Measurements from ENCODE around the gene NHLRC4. TPM values are rescaled to one million over a fixed set of nuclear protein-coding genes. Genes with fewer than 3 reads are reported as not detected.

NHLRC4 gene
- total and polyA plus RNA-seq, 2 donors (not counting 1 experiment from before 2014, with no cell fraction given) = 2.2 to 4.2 TPM

GRCh38 chr16:603933-604332, 37.1 kb downstream of the NHLRC4 start:
- intact Hi-C loops (cut with micrococcal nuclease) = no loop called here
- H3K4me1 ChIP-seq (ENCODE audit: control insufficient read depth in 2 of 2, insufficient read depth in 2 of 2, low read length in 2 of 2) = no peaks in the 10 kb centered on the region
- H3K36me3 ChIP-seq (replicated peaks in 1 of 2; ENCODE audit: control extremely low read depth in 1 of 2, control insufficient read depth in 1 of 2, extremely low read depth in 1 of 2, insufficient read depth in 2 of 2, low read length in 1 of 2) = peaks cover 0 to 10% of the 10 kb centered on the region in 2 experiments
- Mint-ChIP-seq H3K27me3 (no peaks in the 10 kb centered on the region), H3K27ac (no peak overlapping the region), H3K4me3 (no peak overlapping the region), H3K4me1 (peaks cover 4% of the 10 kb centered on the region), H3K9me3 (ENCODE audit: insufficient read depth) (no peaks in the 10 kb centered on the region)
- peaks cover 0 to 26% (median 10%) of the 10 kb centered on the region in 3 donors for H3K9me3 ChIP-seq (ENCODE audit: control extremely low read depth in 1 of 3, control insufficient read depth in 2 of 3, insufficient read depth in 1 of 3, low read length in 2 of 3)
- H3K79me2 ChIP-seq (ENCODE audit: control insufficient read depth, insufficient read depth, low read length) = peaks cover 80% of the 10 kb centered on the region
- POLR2A ChIA-PET = interaction anchor here (0.5 kb wide), 1 partner anchor 33 kb away, joined by 4 read pairs; no protein-coding TSS in a partner anchor
- no peak overlapping the region for H3K4me2 ChIP-seq (replicated peaks; ENCODE audit: low read depth, low read length, poor library complexity, severe bottlenecking)
- H3K9ac ChIP-seq (ENCODE audit: low read length) = no peak overlapping the region
- ATAC-seq (ENCODE audit: low read depth) (no peak), DNase-seq (no peak)
- no CpG with 5 or more reads among the region's 5 CpGs for WGBS (ENCODE audit: insufficient coverage)
- TF ChIP-seq CTCF (IDR thresholded peaks at IDR 0.05) (no peak), EZH2 (IDR thresholded peaks at IDR 0.05; ENCODE audit: borderline replicate concordance, insufficient read depth, low read depth, low read length, poor library complexity, severe bottlenecking) (no peak)
- H2AFZ ChIP-seq (ENCODE audit: insufficient read depth, low read depth, low read length, poor library complexity, severe bottlenecking) = no peak overlapping the region
- H4K20me1 ChIP-seq (ENCODE audit: control insufficient read depth, insufficient read depth, low read length, poor library complexity, severe bottlenecking) = peaks cover 31% of the 10 kb centered on the region
- CTCF ChIA-PET = interaction anchor here (0.7 kb wide), 1 partner anchor 17 kb away, joined by 3 read pairs; no protein-coding TSS in a partner anchor
- H3K27ac ChIP-seq (ENCODE audit: low read length in 2 of 2) = no peak overlapping the region
- H3K27me3 ChIP-seq (replicated peaks in 1 of 4; ENCODE audit: control extremely low read depth in 1 of 4, control insufficient read depth in 3 of 4, insufficient read depth in 4 of 4, low read length in 3 of 4) = no peaks in the 10 kb centered on the region
- no peak overlapping the region for H3K4me3 ChIP-seq (ENCODE audit: control extremely low read depth in 1 of 5, extremely low read depth in 1 of 5, insufficient read depth in 1 of 5, low read depth in 2 of 5, low read length in 4 of 5)

GRCh38 chr16:606656-607307, 40.0 kb downstream of the NHLRC4 start:
- POLR2A ChIA-PET = interaction anchor here (0.6 kb wide), 1 partner anchor 15 kb away, joined by 3 read pairs; no protein-coding TSS in a partner anchor
- ATAC-seq (ENCODE audit: low read depth) = no peak
- Histone ChIP-seq H3K27me3 (replicated peaks in 1 of 4; ENCODE audit: control extremely low read depth in 1 of 4, control insufficient read depth in 3 of 4, insufficient read depth in 4 of 4, low read length in 3 of 4) (no peaks in the 10 kb centered on the region), H2AFZ (ENCODE audit: insufficient read depth, low read depth, low read length, poor library complexity, severe bottlenecking) (no peak overlapping the region), H3K36me3 (replicated peaks in 1 of 2; ENCODE audit: control extremely low read depth in 1 of 2, control insufficient read depth in 1 of 2, extremely low read depth in 1 of 2, insufficient read depth in 2 of 2, low read length in 1 of 2) (no peaks in the 10 kb centered on the region), H3K4me3 (ENCODE audit: control extremely low read depth in 1 of 5, extremely low read depth in 1 of 5, insufficient read depth in 1 of 5, low read depth in 2 of 5, low read length in 4 of 5) (no peak overlapping the region), H3K79me2 (ENCODE audit: control insufficient read depth, insufficient read depth, low read length) (peaks cover 90% of the 10 kb centered on the region), H4K20me1 (ENCODE audit: control insufficient read depth, insufficient read depth, low read length, poor library complexity, severe bottlenecking) (peaks cover 45% of the 10 kb centered on the region), H3K9ac (ENCODE audit: low read length) (no peak overlapping the region), H3K4me1 (ENCODE audit: control insufficient read depth in 2 of 2, insufficient read depth in 2 of 2, low read length in 2 of 2) (no peaks in the 10 kb centered on the region), H3K9me3 (ENCODE audit: control extremely low read depth in 1 of 3, control insufficient read depth in 2 of 3, insufficient read depth in 1 of 3, low read length in 2 of 3) (peaks cover 0 to 19% (median 10%) of the 10 kb centered on the region in 3 donors), H3K27ac (ENCODE audit: low read length in 2 of 2) (no peak overlapping the region), H3K4me2 (replicated peaks; ENCODE audit: low read depth, low read length, poor library complexity, severe bottlenecking) (no peak overlapping the region)
- no peak for TF ChIP-seq CTCF (IDR thresholded peaks at IDR 0.05)
- no peak for TF ChIP-seq EZH2 (IDR thresholded peaks at IDR 0.05; ENCODE audit: borderline replicate concordance, insufficient read depth, low read depth, low read length, poor library complexity, severe bottlenecking)
- H3K27me3 Mint-ChIP-seq = no peaks in the 10 kb centered on the region
- CTCF ChIA-PET = no interaction called here
- H3K4me1 Mint-ChIP-seq = peaks cover 8% of the 10 kb centered on the region
- DNase-seq = no peak
- H3K27ac Mint-ChIP-seq = no peak overlapping the region
- H3K4me3 Mint-ChIP-seq = no peak overlapping the region
- over 99% methylated on average over 18 of the region's 22 CpGs for WGBS (ENCODE audit: insufficient coverage)
- H3K9me3 Mint-ChIP-seq (ENCODE audit: insufficient read depth) = no peaks in the 10 kb centered on the region
- intact Hi-C loops (cut with micrococcal nuclease) = no loop called here
